GM21528 (cell line): ENCODE measurements around the gene ZNF142.

ENCODE experiments used
- ATAC-seq: cut with Tn5 transposase; IDR thresholded peaks from one replicate; pipeline ENCODE4 v1.9.1; 2021; ENCODE audit warnings: mild to moderate bottlenecking, moderate library complexity; ENCODE audit not compliant: unreplicated experiment, low FRiP score

The ZNF142 gene

GRCh38 chr2:218648787-218649100, 10.7 kb downstream of the ZNF142 start:
- no peak for ATAC-seq

DNA sequence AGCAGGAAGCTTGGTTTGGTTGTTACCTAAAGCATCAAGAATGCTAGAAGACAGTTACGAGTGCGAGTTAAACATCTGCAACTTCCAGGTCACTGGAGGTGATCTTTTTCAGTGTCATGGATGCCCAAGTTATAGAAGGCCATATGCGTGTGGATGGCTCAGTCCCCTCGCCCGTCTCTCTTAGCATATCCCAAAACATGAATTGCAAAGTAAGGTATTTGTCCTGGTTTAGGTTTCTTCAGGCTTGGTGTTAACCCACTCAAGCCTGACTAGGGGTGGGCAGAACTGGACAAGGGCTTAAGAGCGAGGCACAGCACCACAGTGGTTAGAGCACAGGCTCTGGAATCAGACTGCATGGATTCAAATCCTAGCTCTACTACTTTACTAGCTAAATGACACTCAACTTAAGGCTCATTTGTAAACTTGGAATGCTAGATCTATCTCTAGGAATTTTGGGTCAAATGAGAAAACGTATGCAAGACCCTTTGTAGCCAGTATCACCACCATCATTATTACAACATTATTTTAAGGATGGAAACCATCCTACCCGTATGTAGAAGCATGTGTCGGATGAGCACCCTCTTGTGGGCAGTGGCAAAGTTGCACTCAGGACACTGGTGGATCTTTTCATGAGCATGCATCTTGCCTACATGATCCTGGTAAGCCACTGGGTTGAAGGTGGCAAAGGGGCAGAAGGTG, 11.2 kb downstream of the ZNF142 start:
- ATAC-seq = no peak

- no peak for ATAC-seq
Observed at GRCh38 chr2:218645126-218645525, 14.3 kb downstream of the ZNF142 start.

DNA sequence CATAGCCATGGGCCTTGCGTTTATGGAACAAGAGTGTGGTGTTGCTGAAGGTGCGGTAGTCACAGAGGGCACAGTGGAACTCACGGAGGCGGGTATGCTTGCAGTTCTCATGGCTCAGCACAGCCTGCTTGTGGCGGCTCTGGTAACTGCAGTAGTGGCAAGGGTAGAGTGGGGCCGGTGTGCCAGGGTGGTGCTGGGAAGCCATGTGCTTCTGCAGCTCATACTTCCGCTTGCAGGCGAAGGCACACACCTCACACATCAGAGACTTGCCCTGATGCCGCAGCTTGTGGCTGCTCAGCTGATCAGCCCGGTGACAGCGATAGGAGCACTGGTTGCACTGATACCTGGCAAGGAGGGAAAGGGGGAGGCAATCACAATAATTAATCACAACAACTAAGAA, 14.7 kb downstream of the ZNF142 start:
- no peak for ATAC-seq

GRCh38 chr2:218643751-218644310, 15.6 kb downstream of the ZNF142 start:
- no peak for ATAC-seq

DNA sequence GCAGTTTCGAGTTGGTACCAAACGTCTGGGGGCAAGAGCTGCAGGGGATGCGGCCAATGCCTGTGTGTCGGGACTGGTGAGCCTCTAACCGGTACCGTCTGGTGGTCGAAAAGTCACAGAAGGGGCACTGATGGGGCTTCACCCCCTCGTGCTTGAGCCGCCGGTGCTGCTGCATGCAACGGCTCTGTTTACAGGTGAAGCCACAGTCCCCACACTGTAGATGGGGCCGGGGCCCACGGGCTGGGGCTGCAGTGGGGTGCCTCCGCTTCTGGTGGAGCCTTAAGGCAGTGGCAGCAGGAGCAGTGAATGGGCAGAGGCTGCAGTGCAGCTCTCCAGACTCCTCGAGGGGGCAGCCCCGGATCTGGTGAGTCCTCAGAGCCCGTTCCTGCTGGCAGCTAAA, 16.6 kb downstream of the ZNF142 start:
- no peak for ATAC-seq

DNA sequence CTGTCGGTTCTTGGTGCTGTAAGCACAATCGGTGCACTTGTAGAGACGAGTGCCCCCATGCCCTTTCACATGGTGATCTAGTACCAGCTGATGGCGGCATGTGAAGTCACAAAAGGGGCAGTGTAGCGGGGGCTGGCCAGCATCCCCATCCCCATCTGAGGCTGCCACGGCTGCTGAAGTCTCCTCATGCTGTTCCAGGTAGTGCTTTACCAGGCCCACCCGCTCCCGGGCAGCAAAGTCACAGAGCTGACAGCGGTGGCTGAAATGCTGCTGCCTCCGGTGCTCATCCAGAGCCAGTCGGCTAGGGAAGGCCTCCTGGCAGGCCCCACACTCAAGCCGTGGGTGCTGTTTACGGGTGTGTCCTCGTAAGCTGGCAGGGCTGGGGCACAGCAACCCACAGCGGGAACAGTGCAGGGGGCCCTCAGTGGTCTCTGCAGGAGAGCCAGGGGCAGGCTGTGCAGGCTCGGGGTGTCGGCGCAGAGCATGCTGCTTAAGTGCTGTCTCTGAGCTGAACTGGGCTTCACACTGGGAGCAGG, 17.2 kb downstream of the ZNF142 start:
- ATAC-seq = no peak

GRCh38 chr2:218638372-218638771, 21.1 kb downstream of the ZNF142 start:
- no peak for ATAC-seq

- ATAC-seq = no peak
Observed at GRCh38 chr2:218635719-218636118, 23.7 kb downstream of the ZNF142 start.

GRCh38 chr2:218631837-218632236, 27.6 kb downstream of the ZNF142 start:
- no peak for ATAC-seq

DNA sequence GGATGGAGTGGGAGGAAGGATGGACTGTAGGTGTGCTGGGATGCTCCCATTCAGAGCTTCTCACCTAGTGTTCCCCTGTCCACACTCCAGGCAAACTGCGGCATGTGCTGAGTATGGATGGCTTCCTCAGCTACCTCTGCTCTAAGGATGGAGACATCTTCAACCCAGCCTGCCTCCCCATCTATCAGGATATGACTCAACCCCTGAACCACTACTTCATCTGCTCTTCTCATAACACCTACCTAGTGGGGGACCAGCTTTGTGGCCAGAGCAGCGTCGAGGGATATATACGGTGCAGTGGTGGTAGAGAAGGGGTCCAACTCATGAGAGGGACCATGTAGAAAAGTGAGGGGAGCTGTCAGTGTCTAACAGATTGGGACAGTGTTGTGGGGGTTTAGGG, 31.5 kb downstream of the ZNF142 start:
- ATAC-seq = no peak

DNA sequence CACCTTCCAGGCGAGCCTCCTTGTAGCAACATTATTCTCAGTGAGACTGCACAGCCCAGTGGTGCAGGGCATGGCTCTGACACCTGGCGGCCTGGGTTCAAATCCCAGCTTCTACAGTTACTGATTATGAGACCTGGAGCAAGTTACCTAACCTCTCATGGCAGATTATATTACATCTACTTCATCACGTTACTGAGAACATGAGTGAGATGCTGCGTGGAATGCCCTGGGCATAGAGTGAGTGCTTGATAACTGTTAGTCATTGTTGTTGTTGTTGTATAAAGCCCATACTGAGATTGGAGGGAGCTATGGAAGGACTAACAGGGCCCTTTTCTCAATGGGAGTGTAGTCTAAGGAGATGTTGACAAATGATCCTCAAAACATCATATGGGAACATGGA, 33.1 kb downstream of the ZNF142 start:
- ATAC-seq = no peak

GRCh38 chr2:218623366-218623705, 36.1 kb downstream of the ZNF142 start:
- ATAC-seq = no peak

GRCh38 chr2:218622606-218623365, 36.6 kb downstream of the ZNF142 start:
- no peak for ATAC-seq

- ATAC-seq = no peak
Observed at GRCh38 chr2:218621007-218621406, 38.4 kb downstream of the ZNF142 start.

DNA sequence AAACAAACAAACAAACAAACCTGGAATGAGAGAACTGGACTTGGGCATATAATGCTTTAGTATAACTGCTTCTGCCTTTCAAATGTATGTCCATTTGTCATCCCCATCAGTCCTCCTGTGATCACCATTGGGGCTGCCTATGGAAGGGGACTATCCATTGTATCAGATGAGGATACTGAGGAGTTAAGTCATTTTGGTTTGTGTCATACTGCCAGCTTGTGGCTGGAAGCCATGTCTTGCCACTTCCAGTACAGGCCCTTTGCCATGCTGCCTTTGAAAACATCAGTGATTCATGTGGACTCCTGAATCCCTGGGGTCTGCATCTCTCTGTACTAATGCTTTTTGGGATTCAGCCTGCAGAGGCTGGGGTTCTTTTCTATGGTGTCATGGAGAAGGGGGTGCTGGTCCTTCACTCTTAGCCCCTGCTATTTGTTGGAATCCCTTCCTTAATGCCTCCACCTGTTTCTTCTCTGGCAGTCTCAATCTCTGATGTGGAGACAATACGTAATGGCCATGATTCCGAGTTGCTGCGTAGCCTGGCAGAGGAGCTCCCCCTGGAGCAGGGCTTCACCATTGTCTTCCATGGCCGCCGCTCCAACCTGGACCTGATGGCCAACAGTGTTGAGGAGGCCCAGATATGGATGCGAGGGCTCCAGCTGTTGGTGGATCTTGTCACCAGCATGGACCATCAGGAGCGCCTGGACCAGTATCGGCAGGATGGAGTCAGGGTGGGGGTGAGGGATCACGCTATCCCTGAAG, 41.1 kb downstream of the ZNF142 start:
- no peak for ATAC-seq

- no peak for ATAC-seq
Observed at GRCh38 chr2:218615868-218616315, 43.5 kb downstream of the ZNF142 start.

DNA sequence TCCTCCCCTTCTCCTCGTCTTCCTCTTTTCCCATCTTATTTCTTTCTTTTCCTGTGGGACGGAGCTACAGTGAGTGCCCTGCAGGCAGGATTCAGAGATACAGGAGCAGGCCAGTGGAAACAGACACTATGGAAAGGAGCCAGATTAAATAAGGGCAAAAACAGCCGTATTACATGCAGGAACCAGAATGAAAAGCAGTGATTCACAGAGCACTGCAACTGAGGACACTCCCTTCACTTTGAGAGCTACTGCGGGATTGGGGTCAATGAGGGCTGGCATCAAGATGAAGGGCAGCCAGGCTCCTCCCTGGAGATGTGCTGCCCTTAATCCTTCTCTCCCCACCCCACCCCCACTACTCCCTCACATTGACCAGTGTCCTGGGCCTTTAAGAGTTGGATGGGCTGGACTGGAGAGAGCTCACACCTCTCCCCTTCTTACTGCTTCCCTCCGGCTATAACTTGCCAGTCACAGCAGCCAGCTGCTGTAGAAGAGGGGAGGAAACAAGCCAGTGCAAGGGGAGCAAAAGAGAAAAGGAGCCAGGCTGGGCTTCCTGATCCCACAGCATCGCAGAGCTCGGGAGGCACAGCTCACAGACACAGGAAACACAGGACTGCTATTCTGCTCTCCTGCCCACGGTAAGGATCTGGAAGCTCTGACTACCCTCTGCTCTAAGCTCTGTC, 51.8 kb downstream of the ZNF142 start, which contains the start of gene PLCD4:
TSS of gene PLCD4 (plus strand) at position 464 of the 680 bp plus-strand sequence. CDS start 7,841 bp downstream, outside the sequence.
- ATAC-seq = no peak

GRCh38 chr2:218605432-218605831, 54.0 kb downstream of the ZNF142 start:
- ATAC-seq = no peak
